Bronchial epithelial cell (primary cell): Measurements from ENCODE around the gene RPS29. TPM values are rescaled to one million over a fixed set of nuclear protein-coding genes. Genes with fewer than 3 reads are reported as not detected.

Experiments
- DNase-seq: peaks from one replicate; pipeline ENCODE4 v3.0.0-alpha.2; 2010; ENCODE audit warnings: low read depth
- FAIRE-seq: peaks from 2 replicates; lab custom pipeline; 2011; peaks lifted over from hg19 to GRCh38; lab: Jason Lieb, UNC
- H3K27me3 ChIP-seq: 2 replicates; pipeline ENCODE4 v1.5.1; 2011; ENCODE audit warnings: low read length; ENCODE audit not compliant: control insufficient read depth, insufficient read depth
- H3K36me3 ChIP-seq: 2 replicates; pipeline ENCODE4 v1.5.1; 2011; ENCODE audit warnings: low read length; ENCODE audit not compliant: control insufficient read depth, insufficient read depth
- H3K4me3 ChIP-seq: 2 replicates; pipeline ENCODE4 v1.5.1; 2011; ENCODE audit warnings: mild to moderate bottlenecking, low read depth, low read length, control low read depth
- total RNA-seq: library from RNA; depleted of rRNA; stranded (reverse); fragments of >200 nt; gene quantifications from 2 replicates; pipeline ENCODE4 v1.2.1, GENCODE V29; 2014
- TF ChIP-seq, protein P1 (sequence below): IDR thresholded peaks from 2 replicates; pipeline ENCODE4 v1.5.1; 2011; ENCODE audit warnings: mild to moderate bottlenecking, moderate library complexity, low read length, control low read depth, inconsistent platforms; ENCODE audit not compliant: insufficient read depth, severe bottlenecking

RPS29 gene
- total RNA-seq, 1 donor from 2014 or later = 1,155 TPM

DNA sequence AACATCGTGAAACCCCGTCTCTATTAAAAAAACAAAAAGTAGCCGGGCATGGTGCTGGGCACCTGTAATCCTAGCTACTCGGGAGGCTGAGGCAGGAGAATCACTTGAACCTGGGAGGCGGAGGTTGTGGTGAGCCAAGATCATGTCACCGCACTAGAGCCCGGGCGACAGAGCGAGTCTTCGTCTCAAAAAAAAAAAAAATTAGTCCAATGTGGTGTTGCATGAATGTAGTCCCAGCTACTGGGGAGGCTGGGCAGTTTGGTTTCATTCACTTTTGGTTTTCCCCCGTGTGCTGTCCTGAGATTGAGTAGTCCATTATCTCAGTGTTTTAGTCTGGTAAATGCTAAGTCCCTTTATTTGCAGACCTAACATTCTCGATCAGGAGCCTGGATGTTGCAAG, 19.5 kb downstream of the RPS29 start:
- DNase-seq = no peak
- no peaks in the 10 kb centered on the region for H3K27me3 ChIP-seq
- H3K36me3 ChIP-seq = no peaks in the 10 kb centered on the region
- TF ChIP-seq, protein P1, sequence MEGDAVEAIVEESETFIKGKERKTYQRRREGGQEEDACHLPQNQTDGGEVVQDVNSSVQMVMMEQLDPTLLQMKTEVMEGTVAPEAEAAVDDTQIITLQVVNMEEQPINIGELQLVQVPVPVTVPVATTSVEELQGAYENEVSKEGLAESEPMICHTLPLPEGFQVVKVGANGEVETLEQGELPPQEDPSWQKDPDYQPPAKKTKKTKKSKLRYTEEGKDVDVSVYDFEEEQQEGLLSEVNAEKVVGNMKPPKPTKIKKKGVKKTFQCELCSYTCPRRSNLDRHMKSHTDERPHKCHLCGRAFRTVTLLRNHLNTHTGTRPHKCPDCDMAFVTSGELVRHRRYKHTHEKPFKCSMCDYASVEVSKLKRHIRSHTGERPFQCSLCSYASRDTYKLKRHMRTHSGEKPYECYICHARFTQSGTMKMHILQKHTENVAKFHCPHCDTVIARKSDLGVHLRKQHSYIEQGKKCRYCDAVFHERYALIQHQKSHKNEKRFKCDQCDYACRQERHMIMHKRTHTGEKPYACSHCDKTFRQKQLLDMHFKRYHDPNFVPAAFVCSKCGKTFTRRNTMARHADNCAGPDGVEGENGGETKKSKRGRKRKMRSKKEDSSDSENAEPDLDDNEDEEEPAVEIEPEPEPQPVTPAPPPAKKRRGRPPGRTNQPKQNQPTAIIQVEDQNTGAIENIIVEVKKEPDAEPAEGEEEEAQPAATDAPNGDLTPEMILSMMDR = no peak
- no peak overlapping the region for H3K4me3 ChIP-seq
- FAIRE-seq = no peak

GRCh38 chr14:49559979-49560768, 26.0 kb downstream of the RPS29 start:
- no peak overlapping the region for H3K4me3 ChIP-seq
- FAIRE-seq (no peak), DNase-seq (no peak)
- TF ChIP-seq, protein P1 = no peak
- no peaks in the 10 kb centered on the region for H3K36me3 ChIP-seq
- H3K27me3 ChIP-seq = no peaks in the 10 kb centered on the region

- DNase-seq (no peak), FAIRE-seq (no peak)
- TF ChIP-seq, protein P1 = no peak
- no peaks in the 10 kb centered on the region for H3K36me3 ChIP-seq
- no peak overlapping the region for H3K4me3 ChIP-seq
- H3K27me3 ChIP-seq = no peaks in the 10 kb centered on the region
Measured at GRCh38 chr14:49553892-49554291, 32.3 kb downstream of the RPS29 start.

GRCh38 chr14:49553106-49553505, 33.1 kb downstream of the RPS29 start:
- TF ChIP-seq, protein P1 = no peak
- H3K27me3 ChIP-seq = no peaks in the 10 kb centered on the region
- FAIRE-seq (no peak), DNase-seq (no peak)
- no peak overlapping the region for H3K4me3 ChIP-seq
- no peaks in the 10 kb centered on the region for H3K36me3 ChIP-seq

GRCh38 chr14:49551569-49551968, 34.6 kb downstream of the RPS29 start:
- no peak for DNase-seq
- TF ChIP-seq, protein P1 = no peak
- FAIRE-seq = no peak
- Histone ChIP-seq H3K27me3 (no peaks in the 10 kb centered on the region), H3K36me3 (no peaks in the 10 kb centered on the region), H3K4me3 (no peak overlapping the region)
